GM23338 (cell line): ENCODE measurements around the gene CUEDC1. TPM values are rescaled to one million over a fixed set of nuclear protein-coding genes. Genes with fewer than 3 reads are reported as not detected.

Source experiments
- ATAC-seq: fragments of 200-7000 bp; cut with Tn5 transposase; 3 replicates; pipeline ENCODE4 v1.9.1; 2020
- DNase-seq: peaks from one replicate; pipeline ENCODE4 v3.0.0-alpha.2; 2015; ENCODE audit warnings: low spot score
- H2AFZ ChIP-seq: fragments of 200-600 bp; sonication (generic); 2 replicates; pipeline ENCODE4 v1.8.0; 2016; ENCODE audit warnings: antibody characterized with exemption, mild to moderate bottlenecking, moderate library complexity
- H3F3A ChIP-seq: fragments of 200-600 bp; sonication (generic); replicated peaks from 2 replicates; pipeline ENCODE4 v1.8.0; 2017; ENCODE audit warnings: antibody characterized with exemption, mixed run types, low read depth
- H3K27ac ChIP-seq: fragments of 200-600 bp; sonication (generic); 2 replicates; pipeline ENCODE4 v1.6.1; 2016; ENCODE audit warnings: low read depth
- H3K27me3 ChIP-seq: fragments of 200-600 bp; sonication (generic); 2 replicates; pipeline ENCODE4 v1.8.0; 2016; ENCODE audit warnings: mild to moderate bottlenecking, mixed run types, moderate library complexity; ENCODE audit not compliant: insufficient read depth
- H3K36me3 ChIP-seq: fragments of 200-600 bp; sonication (generic); 2 replicates; pipeline ENCODE4 v1.8.0; 2016; ENCODE audit warnings: mild to moderate bottlenecking; ENCODE audit not compliant: insufficient read depth
- H3K4me1 ChIP-seq: fragments of 200-600 bp; sonication (generic); 2 replicates; pipeline ENCODE4 v1.8.0; 2016; ENCODE audit warnings: mild to moderate bottlenecking, moderate library complexity; ENCODE audit not compliant: insufficient read depth
- H3K4me2 ChIP-seq: fragments of 200-600 bp; sonication (generic); 2 replicates; pipeline ENCODE4 v1.7.1; 2017; ENCODE audit warnings: mixed run types
- H3K4me3 ChIP-seq: fragments of 200-600 bp; sonication (generic); 2 replicates; pipeline ENCODE4 v1.6.1; 2016; ENCODE audit warnings: mixed run types
- H3K79me2 ChIP-seq: fragments of 200-600 bp; sonication (generic); replicated peaks from 2 replicates; pipeline ENCODE4 v1.8.0; 2017; ENCODE audit warnings: mild to moderate bottlenecking; ENCODE audit not compliant: insufficient read depth
- H3K9me2 ChIP-seq: fragments of 200-600 bp; sonication (generic); 2 replicates; pipeline ENCODE4 v1.8.0; 2017; ENCODE audit not compliant: insufficient read depth
- H4K20me1 ChIP-seq: fragments of 200-600 bp; sonication (generic); replicated peaks from 2 replicates; pipeline ENCODE4 v1.8.0; 2017; ENCODE audit warnings: mild to moderate bottlenecking; ENCODE audit not compliant: insufficient read depth
- H3K27ac Mint-ChIP-seq: 2 replicates; pipeline ENCODE4 v1.8.0; 2020; ENCODE audit warnings: inconsistent platforms, mild to moderate bottlenecking, moderate library complexity, mixed read lengths
- H3K27me3 Mint-ChIP-seq: 3 replicates; pipeline ENCODE4 v1.8.0; 2022; ENCODE audit warnings: low read depth, mild to moderate bottlenecking, moderate library complexity, mixed read lengths, inconsistent platforms; ENCODE audit not compliant: insufficient read depth, poor library complexity
- H3K36me3 Mint-ChIP-seq: 3 replicates; pipeline ENCODE4 v1.8.0; 2021; ENCODE audit warnings: low read depth, mild to moderate bottlenecking, inconsistent platforms, moderate library complexity, mixed read lengths
- H3K4me1 Mint-ChIP-seq: 3 replicates; pipeline ENCODE4 v1.8.0; 2020; ENCODE audit warnings: mild to moderate bottlenecking, inconsistent platforms, mixed read lengths
- H3K4me3 Mint-ChIP-seq: 3 replicates; pipeline ENCODE4 v1.8.0; 2021; ENCODE audit warnings: moderate library complexity, mild to moderate bottlenecking, inconsistent platforms, mixed read lengths
- H3K9me3 Mint-ChIP-seq: 3 replicates; pipeline ENCODE4 v1.8.0; 2020; ENCODE audit warnings: moderate library complexity, mild to moderate bottlenecking, inconsistent platforms, mixed read lengths
- CREB1 ChIP-seq: fragments of 250-450 bp; sonication (Bioruptor Pico); IDR thresholded peaks from 2 replicates; pipeline ENCODE4 v1.5.0; 2020; ENCODE audit warnings: low read depth, mild to moderate bottlenecking, moderate library complexity
- CTCF ChIP-seq, 2 experiments: fragments of 200-600 bp in 1 of 2; sonication (generic) in 1 of 2; conservative IDR thresholded peaks; 2 replicates each; pipeline versions ENCODE4 v1.5.1 to v1.6.1; 2016 to 2017; ENCODE audit warnings: antibody characterized with exemption in 2 of 2, low read depth in 2 of 2, mild to moderate bottlenecking in 2 of 2, moderate library complexity in 1 of 2
- EZH2phosphoT487 ChIP-seq: fragments of 200-600 bp; sonication (generic); IDR thresholded peaks from one replicate; pipeline ENCODE4 v1.8.1; 2018; ENCODE audit warnings: antibody characterized with exemption; ENCODE audit not compliant: unreplicated experiment
- NANOG ChIP-seq: IDR thresholded peaks from 2 replicates; pipeline ENCODE4 v1.6.1; 2016; ENCODE audit warnings: antibody characterized with exemption, borderline replicate concordance
- POLR2AphosphoS5 ChIP-seq: IDR thresholded peaks from 2 replicates; pipeline ENCODE4 v1.6.1; 2016; ENCODE audit warnings: antibody characterized with exemption, low read depth
- STAT1 ChIP-seq: IDR thresholded peaks from one replicate; pipeline ENCODE4 v1.6.1; 2016; ENCODE audit warnings: antibody characterized with exemption; ENCODE audit not compliant: unreplicated experiment
- ZNF331 ChIP-seq: fragments of 250-450 bp; sonication (Bioruptor Pico); IDR thresholded peaks from 2 replicates; pipeline ENCODE4 v1.5.0; 2020; ENCODE audit warnings: low read depth, mild to moderate bottlenecking, moderate library complexity
- polyA plus RNA-seq: library from polyadenylated mRNA; unstranded; fragments of >200 nt; fragmentation: Nextera tagmentation; extraction: Ambion mirVana; gene quantifications from 2 replicates; pipeline ENCODE4 v1.2.1, GENCODE V29; 2016
- total RNA-seq: library from RNA; depleted of rRNA; stranded (reverse); fragments of >200 nt; shearing (Covaris generic); gene quantifications from 2 replicates; pipeline ENCODE4 v1.2.3, GENCODE V29; 2014
- TF ChIP-seq, protein P1 (sequence below): IDR thresholded peaks from 2 replicates; pipeline ENCODE4 v1.6.1; 2016; ENCODE audit warnings: antibody characterized with exemption
- TF ChIP-seq, protein P2 (sequence below): IDR thresholded peaks from one replicate; pipeline ENCODE4 v1.6.1; 2018; ENCODE audit warnings: antibody characterized with exemption; ENCODE audit not compliant: unreplicated experiment

The CUEDC1 gene
- total and polyA plus RNA-seq, 2 experiments from 2014 or later = 3.0 to 7.7 TPM

GRCh38 chr17:57984261-57984890, 29.2 kb upstream of the CUEDC1 start (continued):
- TF ChIP-seq CREB1 (CRISPR knock-in tag) (no peak), POLR2AphosphoS5 (no peak), ZNF331 (no peak), CTCF (conservative IDR thresholded peaks at IDR 0.05; ENCODE audit: low read depth in 2 of 2) (no peak), NANOG (no peak), EZH2phosphoT487 (no peak)

- Histone ChIP-seq H4K20me1 (peaks cover 24% of the 10 kb centered on the region), H3K27ac (no peak overlapping the region), H3K4me3 (no peak overlapping the region), H2AFZ (no peak overlapping the region), H3K79me2 (peaks cover 75% of the 10 kb centered on the region), H3K4me1 (peaks cover 7% of the 10 kb centered on the region), H3K4me2 (no peak overlapping the region), H3F3A (0 out of 2 replicates have a peak, but pooled peaks cover 3% of the 10 kb centered on the region), H3K27me3 (no peaks in the 10 kb centered on the region), H3K36me3 (peaks cover 21% of the 10 kb centered on the region; the same call in 1 of the 2 replicates), H3K9me2 (no peaks in the 10 kb centered on the region)
- no peak for DNase-seq
- Mint-ChIP-seq H3K27me3 (peaks cover 9% of the 10 kb centered on the region), H3K36me3 (peaks cover 31% of the 10 kb centered on the region), H3K4me3 (no peak overlapping the region), H3K9me3 (no peaks in the 10 kb centered on the region; the same call in 2 of the 3 replicates), H3K27ac (no peak overlapping the region), H3K4me1 (peaks cover 31% of the 10 kb centered on the region)
- no peak for ATAC-seq
- TF ChIP-seq EZH2phosphoT487 (no peak), STAT1 (no peak), CTCF (conservative IDR thresholded peaks at IDR 0.05; ENCODE audit: low read depth in 2 of 2) (no peak), CREB1 (CRISPR knock-in tag) (no peak)
- TF ChIP-seq, protein P1, sequence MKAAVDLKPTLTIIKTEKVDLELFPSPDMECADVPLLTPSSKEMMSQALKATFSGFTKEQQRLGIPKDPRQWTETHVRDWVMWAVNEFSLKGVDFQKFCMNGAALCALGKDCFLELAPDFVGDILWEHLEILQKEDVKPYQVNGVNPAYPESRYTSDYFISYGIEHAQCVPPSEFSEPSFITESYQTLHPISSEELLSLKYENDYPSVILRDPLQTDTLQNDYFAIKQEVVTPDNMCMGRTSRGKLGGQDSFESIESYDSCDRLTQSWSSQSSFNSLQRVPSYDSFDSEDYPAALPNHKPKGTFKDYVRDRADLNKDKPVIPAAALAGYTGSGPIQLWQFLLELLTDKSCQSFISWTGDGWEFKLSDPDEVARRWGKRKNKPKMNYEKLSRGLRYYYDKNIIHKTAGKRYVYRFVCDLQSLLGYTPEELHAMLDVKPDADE = no peak
- TF ChIP-seq, protein P2, sequence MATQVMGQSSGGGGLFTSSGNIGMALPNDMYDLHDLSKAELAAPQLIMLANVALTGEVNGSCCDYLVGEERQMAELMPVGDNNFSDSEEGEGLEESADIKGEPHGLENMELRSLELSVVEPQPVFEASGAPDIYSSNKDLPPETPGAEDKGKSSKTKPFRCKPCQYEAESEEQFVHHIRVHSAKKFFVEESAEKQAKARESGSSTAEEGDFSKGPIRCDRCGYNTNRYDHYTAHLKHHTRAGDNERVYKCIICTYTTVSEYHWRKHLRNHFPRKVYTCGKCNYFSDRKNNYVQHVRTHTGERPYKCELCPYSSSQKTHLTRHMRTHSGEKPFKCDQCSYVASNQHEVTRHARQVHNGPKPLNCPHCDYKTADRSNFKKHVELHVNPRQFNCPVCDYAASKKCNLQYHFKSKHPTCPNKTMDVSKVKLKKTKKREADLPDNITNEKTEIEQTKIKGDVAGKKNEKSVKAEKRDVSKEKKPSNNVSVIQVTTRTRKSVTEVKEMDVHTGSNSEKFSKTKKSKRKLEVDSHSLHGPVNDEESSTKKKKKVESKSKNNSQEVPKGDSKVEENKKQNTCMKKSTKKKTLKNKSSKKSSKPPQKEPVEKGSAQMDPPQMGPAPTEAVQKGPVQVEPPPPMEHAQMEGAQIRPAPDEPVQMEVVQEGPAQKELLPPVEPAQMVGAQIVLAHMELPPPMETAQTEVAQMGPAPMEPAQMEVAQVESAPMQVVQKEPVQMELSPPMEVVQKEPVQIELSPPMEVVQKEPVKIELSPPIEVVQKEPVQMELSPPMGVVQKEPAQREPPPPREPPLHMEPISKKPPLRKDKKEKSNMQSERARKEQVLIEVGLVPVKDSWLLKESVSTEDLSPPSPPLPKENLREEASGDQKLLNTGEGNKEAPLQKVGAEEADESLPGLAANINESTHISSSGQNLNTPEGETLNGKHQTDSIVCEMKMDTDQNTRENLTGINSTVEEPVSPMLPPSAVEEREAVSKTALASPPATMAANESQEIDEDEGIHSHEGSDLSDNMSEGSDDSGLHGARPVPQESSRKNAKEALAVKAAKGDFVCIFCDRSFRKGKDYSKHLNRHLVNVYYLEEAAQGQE = no peak
Observed at GRCh38 chr17:57983446-57983845, 28.2 kb upstream of the CUEDC1 start.
